Neural progenitor cell (in vitro differentiated cells): ENCODE data around the gene CLECL1. TPM values are rescaled to one million over a fixed set of nuclear protein-coding genes. Genes with fewer than 3 reads are reported as not detected.

Source experiments
- DNase-seq: peaks from one replicate; pipeline ENCODE4 v3.0.0-alpha.2; 2016; ENCODE audit warnings: low spot score
- H2AFZ ChIP-seq: fragments of 200-600 bp; sonication (generic); replicated peaks from 2 replicates; pipeline ENCODE4 v1.6.1; 2016; ENCODE audit warnings: antibody characterized with exemption
- H3F3A ChIP-seq: fragments of 200-600 bp; sonication (generic); 2 replicates; pipeline ENCODE4 v1.6.1; 2016; ENCODE audit warnings: antibody characterized with exemption, low read depth
- H3K27ac ChIP-seq: fragments of 200-600 bp; sonication (generic); 2 replicates; pipeline ENCODE4 v1.5.1; 2016; ENCODE audit warnings: mild to moderate bottlenecking
- H3K27me3 ChIP-seq: fragments of 200-600 bp; sonication (generic); 2 replicates; pipeline ENCODE4 v1.6.1; 2016; ENCODE audit warnings: mild to moderate bottlenecking, moderate library complexity
- H3K36me3 ChIP-seq: fragments of 200-600 bp; sonication (generic); 2 replicates; pipeline ENCODE4 v1.5.1; 2016
- H3K4me1 ChIP-seq: fragments of 200-600 bp; sonication (generic); 2 replicates; pipeline ENCODE4 v1.6.1; 2016; ENCODE audit warnings: mixed run types
- H3K4me2 ChIP-seq: fragments of 200-600 bp; sonication (generic); 2 replicates; pipeline ENCODE4 v1.6.1; 2016
- H3K4me3 ChIP-seq: fragments of 200-600 bp; sonication (generic); 2 replicates; pipeline ENCODE4 v1.5.1; 2016
- H3K79me2 ChIP-seq: fragments of 200-600 bp; sonication (generic); 2 replicates; pipeline ENCODE4 v1.6.1; 2016; ENCODE audit warnings: low read depth
- H3K9ac ChIP-seq: fragments of 200-600 bp; sonication (generic); 2 replicates; pipeline ENCODE4 v1.6.1; 2016
- H3K9me3 ChIP-seq: fragments of 200-600 bp; sonication (generic); 2 replicates; pipeline ENCODE4 v1.5.1; 2016; ENCODE audit warnings: low read depth
- H4K20me1 ChIP-seq: fragments of 200-600 bp; sonication (generic); 2 replicates; pipeline ENCODE4 v1.6.1; 2016; ENCODE audit warnings: low read depth
- H3K27ac Mint-ChIP-seq: 3 replicates; pipeline ENCODE4 v1.8.0; 2021; ENCODE audit warnings: mixed read lengths
- H3K27me3 Mint-ChIP-seq: 2 replicates; pipeline ENCODE4 v1.8.0; 2022; ENCODE audit warnings: low read depth, mild to moderate bottlenecking, inconsistent platforms, moderate library complexity, mixed read lengths; ENCODE audit not compliant: insufficient read depth
- H3K36me3 Mint-ChIP-seq: 3 replicates; pipeline ENCODE4 v1.8.0; 2021; ENCODE audit warnings: mixed read lengths
- H3K4me1 Mint-ChIP-seq: 3 replicates; pipeline ENCODE4 v1.8.0; 2021; ENCODE audit warnings: mixed read lengths
- H3K4me3 Mint-ChIP-seq: 3 replicates; pipeline ENCODE4 v1.8.0; 2021; ENCODE audit warnings: mild to moderate bottlenecking, moderate library complexity, mixed read lengths
- H3K9me3 Mint-ChIP-seq: 3 replicates; pipeline ENCODE4 v1.8.0; 2020; ENCODE audit warnings: mixed read lengths
- CTCF ChIP-seq: fragments of 200-600 bp; sonication (generic); IDR thresholded peaks from 2 replicates; pipeline ENCODE4 v1.5.1; 2017; ENCODE audit warnings: antibody characterized with exemption, mild to moderate bottlenecking
- EZH2 ChIP-seq: fragments of 200-600 bp; sonication (generic); IDR thresholded peaks from 2 replicates; pipeline ENCODE4 v1.6.1; 2017; ENCODE audit warnings: antibody characterized with exemption, mild to moderate bottlenecking, moderate library complexity
- EZH2phosphoT487 ChIP-seq: fragments of 200-600 bp; sonication (generic); IDR thresholded peaks from 2 replicates; pipeline ENCODE4 v1.6.1; 2017; ENCODE audit warnings: antibody characterized with exemption
- total RNA-seq: library from RNA; depleted of rRNA; stranded (reverse); fragments of >200 nt; gene quantifications from 2 replicates; pipeline ENCODE4 v1.2.3, GENCODE V29; 2015; ENCODE audit warnings: low replicate concordance

The CLECL1 gene
- total RNA-seq, 1 donor from 2014 or later: not detected

DNA sequence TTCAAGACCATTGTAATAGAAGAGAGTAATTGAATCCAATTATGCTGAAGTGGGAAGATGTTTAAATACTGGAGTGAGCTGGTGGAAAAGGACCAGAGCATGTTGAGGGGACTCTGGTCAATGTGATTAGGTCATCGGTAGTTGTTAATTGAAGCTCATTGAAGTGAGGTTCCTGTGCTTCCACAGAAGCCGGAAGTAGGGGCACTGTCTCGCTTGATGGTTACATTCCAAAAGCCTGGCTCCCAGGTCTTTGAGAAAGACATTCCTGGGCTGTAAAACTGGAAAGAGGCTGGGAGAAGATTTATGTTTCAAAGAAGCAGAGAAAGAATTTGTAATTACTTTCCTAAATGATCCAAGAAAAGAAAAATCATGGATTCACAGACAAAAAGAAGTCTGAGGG is 12.3 kb upstream of the CLECL1 start:
- no peak overlapping the region for H3K4me3 ChIP-seq
- H3K27ac Mint-ChIP-seq: peak overlapping the region; percentile 62
- H3K79me2 ChIP-seq: no peaks in the 10 kb centered on the region
- no peak overlapping the region for H3K9ac ChIP-seq
- H3K36me3 ChIP-seq: no peaks in the 10 kb centered on the region
- H2AFZ ChIP-seq: peak overlapping the region; percentile 0
- H3K4me1 Mint-ChIP-seq: no peaks in the 10 kb centered on the region
- no peaks in the 10 kb centered on the region for H3K27me3 Mint-ChIP-seq
- no peak overlapping the region for H3K4me3 Mint-ChIP-seq
- H3K9me3 ChIP-seq: no peaks in the 10 kb centered on the region
- DNase-seq: peak; percentile 10
- H3K27ac ChIP-seq: no peak overlapping the region
- H4K20me1 ChIP-seq: no peaks in the 10 kb centered on the region
- no peaks in the 10 kb centered on the region for H3K9me3 Mint-ChIP-seq
- no peaks in the 10 kb centered on the region for H3K36me3 Mint-ChIP-seq
- TF ChIP-seq CTCF: no peak
- TF ChIP-seq EZH2phosphoT487: no peak
- TF ChIP-seq EZH2: no peak
- no peak overlapping the region for H3K4me2 ChIP-seq
- no peaks in the 10 kb centered on the region for H3F3A ChIP-seq
- H3K4me1 ChIP-seq: no peaks in the 10 kb centered on the region
- no peaks in the 10 kb centered on the region for H3K27me3 ChIP-seq

DNA sequence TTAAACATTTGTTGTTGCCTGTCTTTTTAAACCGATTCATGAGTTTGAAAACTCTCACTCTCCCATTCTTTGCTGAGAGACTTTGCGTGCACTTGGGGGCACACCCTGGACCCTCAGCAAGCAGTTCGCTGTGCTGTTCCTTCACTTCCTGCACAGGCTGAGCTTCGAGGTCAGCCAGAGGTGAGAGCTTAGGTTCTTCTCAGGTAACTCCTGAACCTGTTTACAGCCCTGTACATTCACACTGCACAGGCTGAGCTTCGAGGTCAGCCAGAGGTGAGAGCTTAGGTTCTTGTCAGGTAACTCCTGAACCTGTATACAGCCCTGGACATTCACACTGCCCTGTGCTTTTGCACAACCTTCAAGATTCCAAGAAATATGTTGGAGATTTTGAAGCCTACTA is 9.8 kb upstream of the CLECL1 start:
- Mint-ChIP-seq H3K9me3 (peaks cover 2% of the 10 kb centered on the region), H3K27me3 (peaks cover 4% of the 10 kb centered on the region), H3K4me3 (no peak overlapping the region), H3K4me1 (no peaks in the 10 kb centered on the region), H3K27ac (no peak overlapping the region), H3K36me3 (no peaks in the 10 kb centered on the region)
- Histone ChIP-seq H3K79me2 (no peaks in the 10 kb centered on the region), H3K27ac (no peak overlapping the region), H3K36me3 (no peaks in the 10 kb centered on the region), H3K27me3 (no peaks in the 10 kb centered on the region), H3K4me3 (no peak overlapping the region), H3F3A (no peaks in the 10 kb centered on the region), H2AFZ (peak overlapping the region; percentile 10), H4K20me1 (no peaks in the 10 kb centered on the region), H3K4me2 (no peak overlapping the region), H3K4me1 (no peaks in the 10 kb centered on the region), H3K9ac (no peak overlapping the region), H3K9me3 (no peaks in the 10 kb centered on the region)
- TF ChIP-seq EZH2phosphoT487 (no peak), CTCF (no peak), EZH2 (no peak)
- DNase-seq: no peak

GRCh38 chr12:9741726-9742125 is 8.8 kb upstream of the CLECL1 start:
- Histone ChIP-seq H3K79me2 (no peaks in the 10 kb centered on the region), H3K27ac (no peak overlapping the region), H3K9me3 (no peaks in the 10 kb centered on the region), H3K27me3 (no peaks in the 10 kb centered on the region), H3K4me3 (no peak overlapping the region), H3K4me1 (no peaks in the 10 kb centered on the region), H3K4me2 (no peak overlapping the region), H3F3A (no peaks in the 10 kb centered on the region), H3K9ac (no peak overlapping the region), H4K20me1 (no peaks in the 10 kb centered on the region), H3K36me3 (no peaks in the 10 kb centered on the region), H2AFZ (no peak overlapping the region)
- no peaks in the 10 kb centered on the region for H3K36me3 Mint-ChIP-seq
- no peaks in the 10 kb centered on the region for H3K4me1 Mint-ChIP-seq
- DNase-seq: no peak
- H3K9me3 Mint-ChIP-seq: peaks cover 2% of the 10 kb centered on the region
- H3K4me3 Mint-ChIP-seq: no peak overlapping the region
- TF ChIP-seq EZH2phosphoT487: no peak
- TF ChIP-seq EZH2: no peak
- TF ChIP-seq CTCF: no peak
- H3K27me3 Mint-ChIP-seq: peaks cover 4% of the 10 kb centered on the region
- H3K27ac Mint-ChIP-seq: no peak overlapping the region
